Myocyte (in vitro differentiated cells): ENCODE data around the gene CDC5L. TPM values are rescaled to one million over a fixed set of nuclear protein-coding genes. Genes with fewer than 3 reads are reported as not detected.
A peak's percentile ranks its signal among the peaks of the same experiment; 100 is the strongest.

Experiments used
- DNase-seq: peaks from one replicate; pipeline ENCODE4 v3.0.0-alpha.2; 2012; ENCODE audit warnings: low read depth
- total RNA-seq: library from RNA; depleted of rRNA; stranded (reverse); fragments of >200 nt; gene quantifications from 2 replicates; pipeline ENCODE4 v1.2.3, GENCODE V29; 2014

Gene CDC5L
- total RNA-seq, 1 donor from 2014 or later: 23.6 TPM

DNA sequence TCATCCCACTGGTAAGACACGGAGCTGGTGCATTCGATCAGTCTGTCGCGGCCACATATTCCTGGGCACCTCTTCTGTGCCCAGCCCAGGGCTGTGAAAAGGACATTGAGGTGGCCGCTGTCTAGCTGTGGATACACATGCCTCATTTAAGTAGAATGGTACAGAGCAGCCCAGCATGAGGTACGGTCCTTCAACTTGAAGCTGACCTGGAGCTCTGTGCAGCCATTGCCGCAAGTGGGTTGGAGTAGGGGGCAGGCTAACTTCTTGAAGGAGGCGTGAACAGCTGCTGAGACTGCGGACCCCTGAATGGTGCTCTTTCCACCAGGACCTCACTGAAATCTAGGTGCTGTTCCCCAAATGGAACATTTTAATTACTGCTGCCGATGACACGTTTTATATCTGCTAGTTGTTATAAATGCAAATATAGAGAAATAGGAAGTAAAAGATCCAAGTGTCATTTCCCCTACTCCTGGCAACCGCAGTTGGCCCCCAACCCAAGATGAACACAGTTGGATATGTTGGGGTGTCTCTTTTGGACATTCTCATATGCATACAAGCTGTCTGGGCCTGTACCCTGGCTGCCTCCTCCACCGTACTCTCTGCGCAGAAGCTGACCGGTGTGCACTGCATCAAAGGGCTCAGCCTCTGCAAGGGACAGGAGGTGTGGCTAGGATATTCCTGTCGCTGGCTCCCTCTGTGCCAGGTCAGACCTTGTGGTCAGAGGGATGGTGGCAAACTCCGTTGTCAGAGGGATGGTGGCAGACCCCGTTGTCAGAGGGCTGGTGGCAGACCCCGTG lies 86.1 kb downstream of the CDC5L start:
- DNase-seq: no peak

DNA sequence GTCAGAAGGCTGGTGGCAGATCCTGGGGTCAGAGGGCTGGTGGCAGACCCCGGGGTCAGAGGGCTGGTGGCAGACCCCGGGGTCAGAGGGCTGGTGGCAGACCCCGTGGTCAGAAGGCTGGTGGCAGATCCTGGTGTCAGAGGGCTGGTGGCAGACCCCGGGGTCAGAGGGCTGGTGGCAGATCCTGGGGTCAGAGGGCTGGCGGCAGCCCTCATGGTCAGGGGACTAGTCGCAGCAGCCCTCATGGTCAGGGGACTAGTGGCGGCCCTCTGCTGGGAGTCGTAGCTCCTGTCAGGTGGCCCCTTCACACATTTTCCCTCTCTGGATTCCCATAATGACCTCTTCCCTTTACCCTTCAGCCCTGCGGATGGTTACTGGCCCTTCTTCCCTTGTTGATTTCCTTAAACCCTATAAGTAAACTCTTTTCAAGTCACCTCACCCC lies 86.7 kb downstream of the CDC5L start:
- no peak for DNase-seq

DNA sequence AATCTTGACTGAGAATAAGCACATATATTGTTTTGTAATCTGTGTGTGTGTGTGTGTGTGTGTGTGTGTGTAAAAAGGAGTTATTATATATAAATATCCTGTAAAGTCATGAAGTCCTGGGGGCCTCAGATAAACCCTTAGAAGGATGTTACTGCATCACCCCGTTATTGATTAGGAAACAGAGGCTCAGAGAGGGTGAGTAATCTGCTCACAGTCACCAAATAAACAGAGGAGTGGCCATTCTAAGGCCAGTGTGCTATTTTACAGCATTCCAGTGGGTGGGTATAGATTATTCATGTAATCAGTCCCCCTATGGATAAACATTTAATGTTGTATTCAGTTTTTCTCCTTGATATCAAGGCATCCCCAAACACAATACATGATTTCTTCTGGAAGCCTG lies 87.1 kb downstream of the CDC5L start:
- no peak for DNase-seq

DNA sequence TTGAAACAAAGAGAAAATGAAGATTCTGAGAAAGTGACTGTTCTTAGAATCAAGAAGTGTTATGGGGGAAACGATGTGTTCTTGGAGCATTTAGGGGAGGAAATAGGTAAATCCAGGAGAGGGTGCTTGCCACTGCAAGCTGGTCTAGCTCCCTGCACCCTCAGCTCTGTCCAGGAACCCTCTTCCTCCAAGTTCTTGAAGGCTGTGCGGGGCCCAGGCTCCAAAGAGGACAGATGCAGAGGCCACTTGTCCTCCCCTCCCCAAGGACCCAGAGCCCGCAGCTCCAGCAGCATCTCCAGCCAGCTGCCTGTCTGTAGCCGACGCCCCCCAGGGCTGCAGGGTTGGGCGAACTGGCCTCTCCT lies 87.9 kb downstream of the CDC5L start:
- no peak for DNase-seq

DNA sequence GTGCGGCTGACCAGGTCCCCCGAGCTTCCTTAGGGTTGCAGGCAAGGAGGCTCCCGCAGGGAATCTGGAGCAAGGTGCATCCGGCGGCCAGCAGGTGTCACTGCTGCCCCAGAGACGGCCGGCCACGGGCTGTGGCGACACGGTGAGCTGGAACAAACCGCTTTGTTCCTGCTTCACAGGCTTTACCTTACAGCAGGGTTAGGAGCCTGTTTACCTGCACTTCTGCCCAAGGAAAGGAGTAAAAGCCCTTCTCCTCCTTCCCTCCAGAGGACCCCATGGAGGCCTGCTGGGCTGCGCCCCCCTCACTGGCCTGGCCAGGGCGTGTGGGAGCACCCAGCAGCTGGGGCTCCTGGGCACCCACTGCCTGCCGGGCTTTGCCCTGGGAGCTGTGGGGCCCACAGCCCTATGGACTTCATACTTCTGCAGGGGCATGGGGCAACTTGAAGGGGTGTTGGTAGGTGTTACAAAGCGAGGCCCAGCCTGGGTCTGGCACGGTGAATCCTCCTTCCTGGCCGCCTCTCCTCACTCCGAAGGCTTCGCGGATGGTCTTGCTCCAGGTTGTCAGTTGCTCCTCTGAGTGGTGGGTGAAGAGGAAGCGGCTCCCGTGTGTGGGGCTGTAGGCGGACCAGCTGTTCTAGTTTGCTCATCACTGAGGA lies 88.4 kb downstream of the CDC5L start:
- peak; percentile 74 for DNase-seq

DNA sequence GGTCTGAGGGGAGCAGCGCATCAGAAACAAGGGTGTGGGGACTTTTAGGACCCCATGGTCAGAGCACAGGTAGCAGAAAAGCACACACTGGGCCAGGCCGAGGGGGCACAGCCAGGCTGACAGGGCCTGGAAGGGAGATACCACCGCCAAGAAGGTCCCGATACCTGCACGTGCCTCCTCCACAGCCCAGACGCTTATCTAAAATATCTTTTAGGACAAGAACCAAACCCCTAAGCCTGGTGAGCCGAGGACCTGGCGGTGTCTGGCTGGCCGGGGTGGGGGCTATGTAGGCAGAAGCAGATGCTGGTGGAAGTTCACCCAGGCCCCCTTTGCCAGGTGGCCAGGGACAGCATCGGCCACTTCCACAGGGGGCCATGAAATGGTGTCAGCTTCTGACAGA lies 89.3 kb downstream of the CDC5L start:
- no peak for DNase-seq

DNA sequence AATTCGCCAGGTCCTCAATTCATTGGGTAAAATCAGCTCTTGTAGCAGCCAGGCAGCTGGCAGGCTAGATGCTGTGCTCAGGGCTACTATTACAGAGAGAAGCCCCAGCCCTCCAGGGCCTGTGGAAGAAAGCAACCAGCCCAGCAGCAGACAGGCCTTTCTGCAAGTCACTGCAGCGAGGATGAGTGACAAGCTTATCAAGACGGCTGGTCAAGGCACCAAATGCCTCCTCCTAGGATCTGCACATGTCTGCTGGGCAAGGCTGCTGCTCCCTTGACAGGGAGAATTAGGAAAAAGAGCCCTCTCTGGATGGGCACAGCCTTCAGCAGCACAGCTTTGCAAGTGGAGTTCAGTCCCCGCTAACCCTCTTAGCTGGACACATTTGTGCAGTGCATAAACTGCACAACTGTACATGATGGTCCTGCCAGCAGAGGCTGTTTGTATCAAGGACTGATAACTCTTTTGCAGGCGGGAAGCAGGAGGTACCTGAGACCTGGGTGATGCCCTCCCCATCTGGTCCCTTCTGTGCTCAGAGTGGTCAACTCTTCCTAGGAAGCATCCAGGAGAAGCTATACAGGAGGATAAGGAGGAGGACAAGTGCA lies 89.9 kb downstream of the CDC5L start:
- DNase-seq: no peak

DNA sequence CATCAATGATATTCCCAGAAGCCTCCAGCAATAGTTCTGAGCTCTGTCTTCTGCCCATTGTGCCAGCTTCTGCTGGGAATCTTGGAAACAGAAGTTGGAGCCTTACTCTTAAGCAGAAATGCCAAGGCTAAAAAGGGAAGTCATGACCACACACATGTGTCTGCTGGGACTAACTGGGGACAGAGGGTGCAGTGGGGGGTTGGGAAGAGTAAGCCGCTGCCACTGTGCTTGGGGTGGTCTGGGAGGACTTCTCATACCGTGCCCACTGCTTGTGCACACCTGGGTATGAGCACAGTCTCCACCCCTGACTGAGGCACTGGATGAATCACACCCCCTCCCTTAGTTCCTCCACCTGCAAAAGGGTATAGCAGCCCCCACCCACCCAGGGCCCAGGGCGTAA lies 90.7 kb downstream of the CDC5L start:
- peak; percentile 47 for DNase-seq

DNA sequence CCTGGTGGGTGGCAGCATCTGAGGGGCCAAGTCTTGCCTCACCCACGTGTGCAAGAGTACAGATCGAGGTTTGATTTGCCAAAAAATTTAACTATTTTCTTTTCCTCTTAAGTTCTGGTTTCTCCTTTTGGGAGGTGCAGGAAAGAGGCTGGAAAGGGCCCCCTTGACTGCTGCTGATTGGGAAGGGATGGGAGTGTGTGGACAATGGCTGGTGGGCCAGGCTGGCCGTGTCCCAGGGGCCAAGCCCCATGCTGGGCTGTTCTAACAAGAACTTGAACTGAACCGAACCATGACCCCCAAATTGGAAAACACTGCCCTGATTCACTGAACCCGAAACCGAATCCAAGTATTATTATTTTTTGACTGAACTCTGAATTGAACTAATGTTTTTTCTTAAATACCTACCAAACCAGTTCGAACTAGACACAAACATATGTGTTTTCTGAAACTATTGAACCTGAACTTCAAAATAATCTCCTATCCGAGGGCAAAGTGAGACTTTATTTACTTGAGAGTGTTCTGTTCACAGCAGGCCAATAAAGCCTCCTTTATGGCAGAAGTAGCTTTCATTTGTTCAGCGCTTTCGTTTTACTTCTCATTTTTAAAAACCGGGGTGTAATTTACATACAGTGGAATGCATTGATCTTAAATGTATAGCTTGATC lies 91.2 kb downstream of the CDC5L start:
- DNase-seq: no peak

DNA sequence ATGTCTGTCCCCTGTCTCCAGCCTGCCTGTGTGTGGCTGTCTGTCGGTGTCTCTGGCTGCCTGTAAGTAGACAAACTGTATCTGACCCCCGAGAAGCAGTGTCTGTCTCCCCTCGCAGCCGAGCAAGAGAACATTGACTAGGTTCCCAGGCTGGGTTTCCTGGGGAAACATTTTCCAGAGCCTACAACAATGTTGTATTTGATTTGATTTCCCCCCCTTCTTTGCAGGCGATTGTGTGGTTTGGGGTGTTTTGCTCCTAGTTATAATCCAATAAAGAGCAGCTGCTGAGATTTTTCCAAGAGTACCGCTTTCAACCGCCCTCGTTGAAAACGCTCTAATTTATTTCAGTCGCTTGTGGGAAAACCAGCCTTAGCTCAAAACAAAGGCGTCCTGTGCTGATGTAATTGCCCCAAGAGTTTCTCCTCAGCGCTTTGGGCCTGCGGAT lies 92.6 kb downstream of the CDC5L start:
- no peak for DNase-seq

DNA sequence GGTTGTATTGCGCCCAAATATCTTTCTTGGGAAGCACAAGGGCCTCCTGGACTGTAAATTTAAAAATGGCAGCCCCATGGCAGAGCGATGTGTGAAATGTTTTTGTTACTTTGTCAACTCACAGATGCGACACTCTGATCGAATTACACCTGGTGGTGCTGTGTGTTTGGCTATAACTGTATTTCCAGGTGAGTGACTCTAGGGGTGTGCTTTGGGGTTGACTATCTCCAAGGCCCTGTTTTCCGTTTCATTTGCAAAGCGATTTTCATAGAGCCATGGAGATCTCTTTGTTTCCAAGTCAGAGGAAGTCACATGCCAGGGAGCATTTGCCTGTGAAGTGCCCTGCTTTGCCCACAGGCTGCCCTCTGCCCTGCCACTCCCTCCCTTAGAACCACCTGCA lies 93.5 kb downstream of the CDC5L start:
- DNase-seq: no peak

DNA sequence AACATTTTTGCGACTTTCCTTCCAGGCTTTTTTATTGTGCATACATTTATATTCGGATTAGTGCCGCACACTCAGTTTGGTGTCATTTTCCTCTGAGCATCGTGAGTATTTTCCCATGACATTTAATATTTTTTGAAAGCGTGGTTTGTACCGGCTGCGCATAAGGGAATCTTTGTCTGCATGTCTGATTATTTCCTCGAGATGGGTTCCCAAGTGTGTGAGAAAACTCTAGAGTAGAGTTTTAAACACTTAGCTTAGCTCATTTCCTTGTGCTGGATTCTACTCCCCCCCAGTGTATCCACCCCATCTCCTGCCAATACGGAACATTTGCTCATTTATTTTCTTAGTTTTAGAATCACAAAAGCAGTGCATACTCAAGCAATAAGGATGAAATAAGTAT lies 94.3 kb downstream of the CDC5L start:
- DNase-seq: no peak

DNA sequence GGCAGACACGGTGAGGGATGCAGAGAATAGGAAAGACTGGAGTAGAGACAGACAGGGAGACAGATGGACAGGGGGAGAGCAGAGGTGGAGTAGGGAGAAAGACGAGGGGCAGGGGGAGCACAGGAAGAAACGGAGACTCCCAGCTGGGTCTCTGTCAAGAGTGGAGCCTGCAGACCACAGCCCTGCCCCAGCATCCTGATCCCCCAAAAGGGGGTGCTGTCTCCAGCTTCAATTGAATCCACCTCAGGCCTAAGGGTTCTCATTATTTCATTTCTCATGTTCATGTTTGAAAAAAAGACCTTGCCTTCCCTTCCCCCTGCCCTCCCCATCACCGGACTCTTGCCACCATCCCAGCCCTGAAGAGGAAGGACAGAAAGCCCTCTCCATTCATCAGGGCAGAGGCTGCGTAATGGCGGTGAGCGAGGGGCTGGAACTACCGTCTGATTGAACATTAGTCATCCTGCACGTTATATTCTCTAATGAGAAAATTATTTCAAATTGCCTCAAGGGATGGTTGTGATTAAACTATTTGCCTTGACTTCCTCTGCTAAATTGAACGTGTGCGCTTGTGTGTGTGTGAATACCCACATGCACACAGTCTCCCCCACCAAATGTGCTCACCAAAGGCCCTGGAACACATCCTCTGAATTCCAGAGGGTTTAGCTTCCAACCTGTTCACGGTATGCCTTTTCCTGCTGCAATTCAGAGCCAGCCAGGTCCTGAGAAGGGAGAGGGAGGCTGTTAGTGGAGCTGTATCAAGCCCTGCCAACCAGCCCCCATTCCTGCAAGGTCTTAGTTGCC lies 98.3 kb downstream of the CDC5L start:
- no peak for DNase-seq

DNA sequence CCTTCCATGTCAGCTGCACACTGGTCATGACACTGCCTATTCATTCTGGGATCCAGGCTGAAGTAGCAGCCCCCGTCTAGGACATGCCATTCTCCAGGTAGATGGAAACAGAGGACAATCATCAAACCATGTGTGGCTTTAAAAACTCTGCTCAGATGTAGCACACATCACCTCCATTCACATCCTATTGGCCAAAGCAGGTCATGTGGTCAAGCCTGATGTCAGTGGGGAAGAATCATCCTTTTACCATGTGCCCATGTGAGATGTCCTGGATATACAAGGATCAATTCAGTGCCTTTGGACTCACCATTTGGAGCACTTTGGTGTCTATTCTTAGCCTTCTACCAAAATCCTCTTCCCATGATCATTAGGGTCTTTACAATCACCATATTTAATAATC lies 99.5 kb downstream of the CDC5L start:
- no peak for DNase-seq

DNA sequence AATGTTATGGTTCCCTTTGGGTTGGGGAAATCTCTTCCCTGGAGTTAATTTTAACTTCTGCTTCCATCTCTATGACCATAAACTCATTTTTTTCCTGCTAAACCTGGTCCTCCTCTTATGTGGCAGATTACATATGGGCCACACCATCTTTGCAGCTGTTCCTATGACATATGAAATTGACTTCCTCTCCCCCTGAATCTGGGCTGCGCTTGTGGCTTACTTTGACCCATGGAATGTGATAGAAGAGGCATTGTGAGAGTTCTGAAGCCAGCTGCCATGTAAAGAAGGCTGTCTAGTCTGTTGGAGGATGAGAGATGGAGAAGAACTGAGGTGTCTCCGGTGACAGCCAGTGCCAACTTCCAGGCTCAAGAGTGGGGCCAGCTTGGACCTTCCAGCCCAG lies 100.1 kb downstream of the CDC5L start:
- DNase-seq: peak; percentile 66

DNA sequence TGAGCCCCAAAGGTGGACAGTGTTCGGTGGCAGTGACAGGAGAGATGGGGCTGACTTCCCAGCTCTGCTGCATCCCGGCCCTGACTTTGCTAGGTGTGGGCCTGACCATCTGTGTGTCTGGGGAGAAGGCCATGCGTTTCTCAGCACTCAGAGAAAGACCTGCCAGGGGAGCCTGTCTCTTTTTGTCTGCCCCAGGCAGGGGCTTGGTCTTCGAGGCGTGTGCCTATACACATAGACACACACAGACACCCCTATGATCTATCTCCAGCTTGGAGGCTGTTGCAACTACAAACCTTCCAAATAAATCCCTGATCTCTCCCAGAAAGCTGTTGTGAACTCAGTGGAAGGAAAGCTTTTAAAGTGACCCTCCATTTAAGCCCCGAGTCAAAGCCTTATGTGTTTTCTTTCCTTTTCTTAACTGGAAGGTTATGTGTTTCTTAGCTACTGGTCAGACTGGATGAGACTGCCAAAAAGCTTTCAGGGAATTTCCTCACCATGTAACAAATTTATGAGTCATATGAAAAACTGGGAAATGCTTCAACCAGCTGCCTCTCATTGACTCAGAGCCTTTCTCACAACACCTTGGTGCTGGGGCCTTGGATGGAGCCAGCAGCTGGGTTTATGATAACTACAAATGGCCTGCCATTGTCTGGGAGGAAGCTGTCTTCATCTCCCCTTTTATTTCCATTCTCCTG lies 102.6 kb downstream of the CDC5L start:
- DNase-seq: peak; percentile 91

DNA sequence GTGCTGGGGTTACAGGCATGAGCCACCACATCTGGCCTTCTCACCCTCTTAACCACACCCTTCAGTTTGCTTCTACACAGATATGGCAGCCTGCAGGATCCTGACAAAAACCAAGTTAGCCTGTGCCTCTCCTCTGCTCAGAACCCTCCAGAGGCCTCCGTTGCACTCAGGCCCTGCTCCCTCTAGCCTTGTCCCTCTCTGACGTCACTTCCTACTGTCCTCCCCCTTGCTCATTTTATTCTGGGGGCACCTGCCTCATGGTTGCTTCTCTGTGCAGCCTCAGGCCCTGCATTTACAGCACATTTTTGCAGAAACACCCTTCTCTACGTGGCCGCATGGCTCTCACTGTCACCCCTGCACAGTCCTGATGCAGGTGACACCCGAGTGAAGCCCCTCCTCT lies 105.6 kb downstream of the CDC5L start:
- no peak for DNase-seq

DNA sequence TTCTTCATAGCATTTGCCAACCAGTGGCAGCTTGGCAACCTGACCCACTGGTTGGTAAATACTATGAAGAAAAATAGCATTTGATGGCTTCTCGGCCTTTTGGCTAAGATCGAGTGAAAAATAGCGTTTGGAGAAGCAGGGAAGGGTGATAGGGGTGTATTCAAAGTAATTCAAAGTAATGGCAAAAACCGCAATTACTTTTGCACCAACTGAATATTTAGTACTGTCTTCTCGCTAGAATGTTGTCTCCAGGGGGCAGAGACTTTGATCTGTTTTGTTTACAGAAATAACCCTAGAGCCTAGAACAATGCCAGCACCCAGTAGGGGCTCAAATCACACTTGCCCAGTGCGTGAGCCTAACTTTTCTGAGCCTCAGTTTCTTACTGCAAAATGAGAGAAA lies 106.1 kb downstream of the CDC5L start:
- DNase-seq: no peak

DNA sequence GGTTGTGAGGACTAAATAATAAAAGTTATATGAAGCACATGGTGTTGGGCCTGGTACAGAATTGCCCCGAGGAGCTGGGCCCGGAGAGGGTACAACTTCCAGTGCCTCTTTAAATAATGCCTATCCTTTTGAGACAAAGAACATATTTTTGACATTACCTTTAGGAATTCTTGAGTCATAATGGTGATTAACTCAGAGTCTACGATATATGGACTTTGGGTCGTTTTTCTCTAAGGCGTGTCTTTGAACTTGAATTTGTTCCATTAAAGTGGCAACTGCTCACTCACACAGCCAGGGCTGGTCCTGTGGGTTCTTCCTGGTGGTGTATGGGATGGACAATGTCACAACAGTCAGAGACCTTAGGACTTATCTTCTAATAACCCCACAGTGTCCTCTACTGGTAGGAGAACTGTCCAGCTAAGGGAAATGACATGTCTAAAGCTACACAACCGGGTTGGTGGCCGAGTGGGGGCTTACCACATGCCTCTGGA lies 106.5 kb downstream of the CDC5L start:
- peak; percentile 72 for DNase-seq
